Measurements from ENCODE around the gene RAB11B.
"Not testable (repeated sequence)": the region's sequence is repeated elsewhere in the genome, so short reads cannot be mapped to it uniquely, and the experiment has no call there.

RAB11B gene

GRCh38 chr19:8441725-8442544, 51.8 kb downstream of the RAB11B start:
- no peak for DNase-seq

GRCh38 chr19:8444140-8444676, 54.0 kb downstream of the RAB11B start:
- DNase-seq, result not testable (repeated sequence)

GRCh38 chr19:8444677-8445487, 54.7 kb downstream of the RAB11B start, which contains the start of gene HNRNPM:
TSS of gene HNRNPM (plus strand) at chr19:8444975. CDS start at chr19:8444999, 24 bp downstream.
- DNase-seq, result peak; percentile 97

- peak in 1 of 2 experiments; percentile 20 for DNase-seq
These were observed 55.4 kb downstream of the RAB11B start for GRCh38 chr19:8445488-8446001.

GRCh38 chr19:8446061-8446709, 56.0 kb downstream of the RAB11B start:
- DNase-seq, result no peak

GRCh38 chr19:8449830-8450229, 59.7 kb downstream of the RAB11B start:
- no peak for DNase-seq

- no peak for DNase-seq
These were observed 61.2 kb downstream of the RAB11B start for GRCh38 chr19:8451377-8451776.

- no peak for DNase-seq
These were observed 61.7 kb downstream of the RAB11B start for GRCh38 chr19:8451885-8452284.

GRCh38 chr19:8452446-8453123, 62.4 kb downstream of the RAB11B start:
- DNase-seq, result no peak

GRCh38 chr19:8453616-8454015, 63.5 kb downstream of the RAB11B start:
- no peak for DNase-seq
